GM12872 (cell line): ENCODE results near the gene FBXO3.
A peak's percentile ranks its signal among the peaks of the same experiment; 100 is the strongest.

Experiments
- TF ChIP-seq, protein P1 (sequence below): IDR thresholded peaks from 3 replicates; pipeline ENCODE4 v1.5.1; 2011; ENCODE audit warnings: low read depth, mild to moderate bottlenecking, low read length, moderate library complexity; ENCODE audit not compliant: insufficient read depth

The FBXO3 gene

DNA sequence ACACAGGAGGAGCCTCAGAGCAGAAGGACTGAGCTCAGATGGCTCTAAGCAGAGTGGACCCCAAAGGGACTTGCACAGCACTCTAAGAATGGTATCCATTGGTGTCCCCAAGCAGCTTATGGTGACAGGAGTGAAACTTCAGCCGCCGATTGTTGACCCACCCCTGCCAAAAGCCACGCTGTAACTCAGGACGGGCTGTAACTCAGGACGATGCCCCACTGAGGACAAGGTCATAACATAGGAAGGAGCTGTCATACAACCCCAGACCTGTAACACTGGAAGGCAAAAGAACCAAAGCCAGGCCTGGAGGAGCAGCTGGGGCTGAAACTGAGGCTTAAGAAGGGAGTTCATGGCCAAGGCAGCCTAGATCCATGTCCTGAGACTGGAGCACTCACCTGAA lies 52.3 kb downstream of the FBXO3 start:
- TF ChIP-seq, protein P1, sequence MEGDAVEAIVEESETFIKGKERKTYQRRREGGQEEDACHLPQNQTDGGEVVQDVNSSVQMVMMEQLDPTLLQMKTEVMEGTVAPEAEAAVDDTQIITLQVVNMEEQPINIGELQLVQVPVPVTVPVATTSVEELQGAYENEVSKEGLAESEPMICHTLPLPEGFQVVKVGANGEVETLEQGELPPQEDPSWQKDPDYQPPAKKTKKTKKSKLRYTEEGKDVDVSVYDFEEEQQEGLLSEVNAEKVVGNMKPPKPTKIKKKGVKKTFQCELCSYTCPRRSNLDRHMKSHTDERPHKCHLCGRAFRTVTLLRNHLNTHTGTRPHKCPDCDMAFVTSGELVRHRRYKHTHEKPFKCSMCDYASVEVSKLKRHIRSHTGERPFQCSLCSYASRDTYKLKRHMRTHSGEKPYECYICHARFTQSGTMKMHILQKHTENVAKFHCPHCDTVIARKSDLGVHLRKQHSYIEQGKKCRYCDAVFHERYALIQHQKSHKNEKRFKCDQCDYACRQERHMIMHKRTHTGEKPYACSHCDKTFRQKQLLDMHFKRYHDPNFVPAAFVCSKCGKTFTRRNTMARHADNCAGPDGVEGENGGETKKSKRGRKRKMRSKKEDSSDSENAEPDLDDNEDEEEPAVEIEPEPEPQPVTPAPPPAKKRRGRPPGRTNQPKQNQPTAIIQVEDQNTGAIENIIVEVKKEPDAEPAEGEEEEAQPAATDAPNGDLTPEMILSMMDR = no peak

DNA sequence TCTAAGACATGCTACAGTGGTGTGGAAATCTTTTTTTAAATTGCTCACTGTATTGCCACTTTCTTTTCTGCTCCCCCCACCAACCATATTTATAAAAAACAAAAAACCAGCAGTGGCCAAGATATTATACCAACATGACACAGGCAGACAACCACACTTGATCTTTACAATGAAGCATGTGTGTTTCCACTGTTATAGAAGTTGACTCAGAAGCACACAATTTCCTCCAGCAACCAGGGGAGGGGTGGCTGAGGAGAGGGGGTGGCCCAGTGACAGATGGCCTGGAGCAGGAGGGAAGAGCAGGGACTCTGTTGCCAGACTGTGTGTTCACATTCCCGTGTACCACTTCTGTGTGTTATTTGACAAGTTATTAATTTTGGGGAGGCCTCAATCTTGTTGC lies 52.9 kb downstream of the FBXO3 start:
- TF ChIP-seq, protein P1 = no peak

DNA sequence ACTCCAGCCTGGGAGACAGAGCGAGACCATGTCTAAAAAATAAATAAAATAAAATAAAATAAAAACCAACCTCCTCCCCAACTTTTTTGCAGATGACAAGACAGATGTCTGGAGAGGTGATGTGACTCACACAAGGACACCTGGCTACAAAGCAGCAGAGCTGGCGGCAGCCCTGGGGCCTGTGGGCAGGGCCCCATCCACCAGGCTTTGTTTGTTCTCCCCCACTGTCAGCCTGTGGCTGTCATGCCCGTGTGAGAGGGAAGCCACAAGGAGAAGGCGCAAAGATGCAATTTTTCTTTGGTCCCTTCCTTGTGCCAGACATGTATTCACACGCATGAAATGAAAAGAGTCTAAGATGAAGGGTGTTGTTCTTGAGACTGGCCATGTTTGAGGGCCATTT lies 54.7 kb downstream of the FBXO3 start:
- TF ChIP-seq, protein P1 = no peak

DNA sequence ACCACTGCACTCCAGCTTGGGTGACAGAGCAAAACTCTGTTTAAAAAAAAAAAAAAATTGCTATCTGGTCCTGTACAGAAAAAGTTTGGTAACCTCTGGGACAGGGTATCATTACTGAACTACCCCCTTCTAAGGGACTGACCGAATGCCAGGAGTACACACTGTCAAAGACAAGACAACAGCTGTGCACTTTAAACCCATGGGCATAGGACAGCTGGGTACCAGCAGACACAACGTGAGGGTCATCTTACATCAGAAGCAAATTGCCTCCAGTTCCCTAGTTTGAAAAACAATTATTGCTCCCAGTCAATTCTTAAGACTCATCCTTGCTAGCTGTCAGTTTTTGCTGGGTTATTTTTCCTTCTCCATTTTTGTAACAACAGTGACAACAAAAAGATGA lies 55.9 kb downstream of the FBXO3 start:
- TF ChIP-seq, protein P1 = no peak

GRCh38 chr11:33716243-33716642 lies 58.1 kb downstream of the FBXO3 start:
- TF ChIP-seq, protein P1 = peak; percentile 41; the same call in 2 of the 3 replicates

DNA sequence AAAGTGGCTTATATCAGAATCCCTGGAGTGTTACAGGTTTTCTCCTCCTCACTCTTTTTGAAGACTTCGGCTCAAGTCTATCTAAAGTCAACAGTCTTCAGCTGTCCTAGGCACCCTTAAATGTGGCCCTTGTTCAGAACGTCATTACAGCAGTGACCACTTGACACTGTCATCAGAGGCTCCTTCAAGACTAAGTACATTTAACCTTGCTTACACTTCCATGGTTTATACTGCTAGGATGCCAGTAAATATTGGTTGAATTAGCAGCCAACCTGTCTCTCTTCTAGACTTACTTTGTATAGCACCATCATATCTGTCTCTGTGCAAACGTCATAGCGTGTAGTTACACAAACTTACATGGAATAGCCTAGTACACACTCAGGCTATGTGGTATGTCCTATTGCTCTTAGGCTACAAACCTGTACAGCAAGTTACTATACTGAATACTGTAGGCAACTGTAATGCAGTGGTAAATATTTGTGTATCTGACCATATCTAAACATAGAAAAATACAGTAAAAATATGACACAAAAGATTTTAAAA lies 60.4 kb downstream of the FBXO3 start:
- TF ChIP-seq, protein P1 = no peak

DNA sequence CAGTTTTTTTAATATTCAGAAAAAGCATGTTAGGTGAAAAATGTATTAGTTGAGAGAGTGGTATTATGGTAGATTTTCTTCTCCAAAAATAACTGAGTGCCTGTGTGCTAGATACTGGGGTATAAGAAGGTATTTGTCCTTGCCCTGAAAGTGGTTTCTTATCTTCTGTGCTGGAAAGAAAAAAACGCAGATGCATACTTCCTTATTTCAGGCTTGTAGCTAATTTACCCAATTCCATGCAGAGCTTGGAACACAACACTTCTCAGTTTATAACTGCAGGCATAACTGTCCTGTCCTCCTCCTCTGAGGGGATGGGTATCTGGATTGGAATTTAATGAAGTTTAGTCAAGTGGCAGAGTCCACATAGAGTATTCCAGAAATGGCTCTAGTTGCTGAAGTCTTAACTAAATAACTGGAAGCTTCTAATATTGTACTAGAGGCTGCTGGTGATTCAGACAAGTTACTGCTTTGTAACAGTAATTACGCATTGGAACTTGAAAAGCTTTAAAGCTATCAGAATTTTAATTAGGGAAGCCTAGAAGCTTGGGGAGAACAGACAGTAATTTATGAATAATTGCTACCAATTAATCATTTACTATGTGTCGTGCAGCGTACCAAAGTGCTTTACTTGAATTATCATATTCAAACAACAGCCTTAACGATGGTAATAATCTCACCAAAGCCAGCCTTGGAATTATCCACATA lies 61.0 kb downstream of the FBXO3 start:
- TF ChIP-seq, protein P1 = no peak
